Measurements from ENCODE around the gene PRR14L.

PRR14L gene

DNA sequence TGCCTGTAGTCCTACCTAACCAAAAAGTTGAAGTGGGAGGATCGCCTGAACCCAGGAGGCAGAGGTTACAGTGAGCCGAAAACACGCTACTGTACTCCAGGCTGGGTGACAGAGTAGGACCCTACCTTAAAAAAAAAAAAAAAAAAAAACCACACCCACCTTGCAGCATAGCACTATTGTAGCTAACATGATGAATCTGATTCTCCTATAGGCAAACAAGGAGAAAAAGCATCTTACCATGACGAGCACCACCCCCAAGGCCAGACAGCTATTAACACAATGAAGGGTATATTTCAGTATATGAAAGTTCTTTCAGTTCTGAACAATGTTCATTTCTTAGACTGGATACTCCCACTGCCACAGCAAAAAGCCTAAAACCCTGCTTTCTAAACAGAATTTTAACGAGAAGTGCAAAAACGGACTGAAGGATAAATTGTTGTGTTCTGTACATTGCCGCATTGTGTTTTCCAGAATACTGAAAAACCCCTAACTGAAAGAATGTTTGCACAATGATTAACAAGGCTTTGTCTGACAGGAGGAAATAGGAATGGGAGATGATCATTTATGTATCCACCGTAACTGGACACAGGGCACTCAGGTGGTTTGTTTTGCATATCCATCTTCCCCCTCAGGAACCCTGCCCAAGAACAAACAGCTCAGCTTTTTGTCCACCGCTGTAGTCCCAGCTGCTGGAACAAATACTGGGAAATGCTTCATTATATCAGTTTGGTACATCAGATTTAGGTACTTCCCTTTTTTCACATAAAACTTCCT is 96.8 kb downstream of the PRR14L start:
- DNase-seq: peak; percentile 50

DNA sequence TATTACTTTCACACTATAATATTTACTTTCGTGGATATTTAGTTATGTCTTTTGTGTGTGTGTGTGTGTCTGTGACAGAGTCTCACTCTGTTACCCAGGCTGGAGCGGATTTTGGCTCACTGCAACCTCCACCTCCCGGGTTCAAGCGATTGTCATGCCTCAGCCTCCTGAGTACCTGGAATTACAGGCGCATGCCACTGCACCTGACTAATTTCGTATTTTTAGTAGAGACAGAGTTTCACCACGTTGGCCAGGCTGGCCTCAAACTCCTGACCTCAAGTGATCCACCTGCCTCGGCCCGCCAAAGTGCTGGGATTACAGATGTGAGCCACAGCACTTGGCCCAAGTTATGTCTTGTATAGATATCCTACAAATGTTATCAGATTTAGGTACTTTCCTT is 97.8 kb downstream of the PRR14L start:
- DNase-seq: no peak
- in situ Hi-C loops (cut with HindIII; ENCODE audit: low pct_ligation_motif_present, low pct_unique_long_range_greater_than_20kb, low sequenced_read_pairs): loop anchor here (25.0 kb wide), 1 partner anchor 310 kb away; no protein-coding TSS in a partner anchor

More for the DNA sequence above, 96.8 kb downstream of the PRR14L start:
- in situ Hi-C loops (cut with HindIII; ENCODE audit: low pct_ligation_motif_present, low pct_unique_long_range_greater_than_20kb, low sequenced_read_pairs): loop anchor here (25.0 kb wide), 1 partner anchor 309 kb away; no protein-coding TSS in a partner anchor

DNA sequence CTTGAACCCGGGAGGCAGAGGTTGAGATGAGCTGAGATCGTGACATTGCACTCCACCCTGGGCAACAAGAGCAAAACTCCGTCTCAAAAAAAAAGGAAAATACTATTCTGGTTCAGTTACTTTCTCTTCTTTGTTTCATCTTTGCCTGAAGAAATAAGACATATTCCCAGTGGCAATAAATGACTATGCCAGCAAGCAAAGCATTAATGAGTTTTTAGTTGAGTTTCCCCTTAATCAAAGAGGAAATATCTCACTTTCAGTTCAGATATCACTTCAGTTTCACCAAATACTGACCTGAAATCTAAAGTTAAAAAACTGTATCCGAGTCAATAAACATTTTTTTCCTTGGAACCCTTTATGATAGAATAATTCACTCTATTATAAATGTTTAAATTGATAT is 98.3 kb downstream of the PRR14L start:
- in situ Hi-C loops (cut with HindIII; ENCODE audit: low pct_ligation_motif_present, low pct_unique_long_range_greater_than_20kb, low sequenced_read_pairs): loop anchor here (25.0 kb wide), 1 partner anchor 311 kb away; no protein-coding TSS in a partner anchor
- no peak for DNase-seq

DNA sequence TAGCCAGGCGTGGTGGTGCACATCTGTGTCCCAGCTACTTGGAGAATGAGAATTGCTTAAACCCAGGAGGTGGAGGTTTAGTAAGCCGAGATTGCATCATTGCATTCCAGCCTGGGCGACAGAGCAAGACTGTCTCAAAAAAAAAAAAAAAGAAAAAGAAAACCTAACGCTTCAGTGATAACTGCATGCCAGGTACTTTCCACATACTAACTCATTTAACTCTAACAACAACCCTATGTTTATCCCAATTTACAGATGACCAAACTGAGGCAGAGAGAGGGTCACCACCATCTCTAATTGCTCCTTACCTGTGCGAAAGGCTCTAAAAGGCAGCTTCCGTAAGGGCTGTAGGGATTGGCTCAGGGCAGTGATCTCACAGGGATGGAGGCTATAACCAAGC is 99.5 kb downstream of the PRR14L start:
- in situ Hi-C loops (cut with HindIII; ENCODE audit: low pct_ligation_motif_present, low pct_unique_long_range_greater_than_20kb, low sequenced_read_pairs): loop anchor here (25.0 kb wide), 1 partner anchor 312 kb away; no protein-coding TSS in a partner anchor

DNA sequence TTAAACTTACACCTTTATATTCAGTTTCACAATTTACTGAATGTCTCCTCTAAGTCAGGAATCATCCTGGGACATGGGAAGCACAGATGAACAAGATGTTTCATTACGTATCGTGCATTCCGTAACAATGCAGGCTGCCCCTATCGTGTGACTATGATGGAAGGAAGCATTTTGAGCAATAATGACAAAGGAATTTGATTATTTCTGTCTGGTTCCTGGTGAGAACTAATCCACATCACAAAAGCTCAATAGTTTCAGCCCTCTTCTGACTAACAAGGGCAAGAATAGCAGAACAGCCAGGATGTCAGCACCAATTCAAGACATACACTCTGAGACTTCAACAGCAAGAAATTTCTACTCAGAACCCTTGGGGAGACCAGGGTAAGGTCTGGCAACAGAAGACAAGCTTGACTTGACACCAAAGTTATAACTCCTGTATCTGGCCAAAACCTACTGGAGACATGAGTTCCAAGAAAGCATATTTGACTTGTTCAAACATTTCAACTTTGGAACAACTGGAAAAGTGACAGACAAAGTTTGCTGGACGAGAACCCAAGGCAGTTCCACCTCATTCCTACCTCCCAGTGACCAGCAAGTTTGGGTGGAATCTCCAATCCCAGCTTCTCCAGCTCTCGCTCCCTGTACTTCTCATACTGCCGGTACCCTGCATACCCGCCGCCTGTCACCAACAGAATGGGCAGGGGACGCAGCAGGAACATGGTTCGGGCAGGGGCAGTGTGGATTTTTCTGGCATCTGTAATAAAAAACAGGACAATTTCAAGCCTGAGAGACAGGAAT is 102.2 kb downstream of the PRR14L start:
- DNase-seq: no peak
- in situ Hi-C loops (cut with HindIII; ENCODE audit: low pct_ligation_motif_present, low pct_unique_long_range_greater_than_20kb, low sequenced_read_pairs): no loop called here

More for the DNA sequence above, 99.5 kb downstream of the PRR14L start:
- peak; percentile 84 for DNase-seq

DNA sequence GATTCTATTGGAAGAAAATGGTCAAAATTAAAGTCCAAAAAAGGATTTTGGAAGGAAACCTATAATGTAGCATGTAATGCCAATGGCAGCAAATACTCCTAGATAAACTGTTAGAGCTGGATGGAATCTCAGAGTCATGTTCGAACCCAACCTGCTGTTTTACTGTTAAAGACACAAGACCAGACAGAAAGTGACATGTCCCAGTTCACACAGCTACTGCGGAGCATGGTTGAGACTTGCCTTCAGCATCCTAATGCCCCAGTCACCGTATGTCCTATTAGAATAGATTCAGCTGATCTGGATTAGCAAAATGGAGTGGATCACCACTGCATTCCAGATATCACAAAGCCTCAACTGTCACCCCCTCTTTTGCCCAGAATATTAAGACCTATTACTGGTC is 102.9 kb downstream of the PRR14L start:
- in situ Hi-C loops (cut with HindIII; ENCODE audit: low pct_ligation_motif_present, low pct_unique_long_range_greater_than_20kb, low sequenced_read_pairs): no loop called here
- no peak for DNase-seq

DNA sequence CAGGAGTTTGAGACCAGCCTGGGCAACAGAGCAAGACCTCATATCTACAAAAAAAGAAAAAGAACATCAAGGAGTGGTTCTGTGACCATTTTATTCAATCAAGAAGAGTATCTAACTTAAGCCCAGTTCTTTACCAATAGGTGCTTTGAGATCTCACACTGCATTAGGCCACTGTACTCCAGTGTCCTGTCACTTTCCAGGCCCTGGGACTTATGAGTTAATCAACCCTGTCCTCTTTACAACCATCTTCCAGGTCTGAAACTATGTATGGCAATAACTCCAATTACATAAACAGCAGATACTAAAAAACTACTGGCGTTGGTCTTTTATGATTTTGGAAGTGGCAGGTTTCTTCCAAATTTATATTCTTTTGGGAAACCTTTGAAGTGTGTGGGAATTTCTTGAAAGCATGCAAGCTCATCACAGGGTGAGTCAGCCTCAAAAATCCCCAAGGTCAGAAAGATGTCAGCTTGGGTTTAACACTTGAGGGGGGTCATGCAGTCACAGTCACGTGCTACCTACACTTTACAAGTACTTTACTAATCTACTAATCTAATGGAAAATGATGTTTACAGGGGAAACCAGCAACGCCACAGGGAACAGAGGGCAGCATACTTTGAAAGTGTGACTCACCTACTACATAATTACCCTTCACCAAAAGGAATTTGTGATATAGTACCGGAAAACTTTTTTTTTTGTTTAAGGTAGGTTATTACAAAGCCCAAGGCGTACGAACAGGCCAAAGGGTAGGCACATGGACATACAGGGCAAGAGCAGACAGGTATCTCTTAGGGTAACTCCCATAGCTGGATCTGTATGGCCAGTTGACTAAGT is 103.5 kb downstream of the PRR14L start:
- DNase-seq: peak; percentile 89
- in situ Hi-C loops (cut with HindIII; ENCODE audit: low pct_ligation_motif_present, low pct_unique_long_range_greater_than_20kb, low sequenced_read_pairs): no loop called here

DNA sequence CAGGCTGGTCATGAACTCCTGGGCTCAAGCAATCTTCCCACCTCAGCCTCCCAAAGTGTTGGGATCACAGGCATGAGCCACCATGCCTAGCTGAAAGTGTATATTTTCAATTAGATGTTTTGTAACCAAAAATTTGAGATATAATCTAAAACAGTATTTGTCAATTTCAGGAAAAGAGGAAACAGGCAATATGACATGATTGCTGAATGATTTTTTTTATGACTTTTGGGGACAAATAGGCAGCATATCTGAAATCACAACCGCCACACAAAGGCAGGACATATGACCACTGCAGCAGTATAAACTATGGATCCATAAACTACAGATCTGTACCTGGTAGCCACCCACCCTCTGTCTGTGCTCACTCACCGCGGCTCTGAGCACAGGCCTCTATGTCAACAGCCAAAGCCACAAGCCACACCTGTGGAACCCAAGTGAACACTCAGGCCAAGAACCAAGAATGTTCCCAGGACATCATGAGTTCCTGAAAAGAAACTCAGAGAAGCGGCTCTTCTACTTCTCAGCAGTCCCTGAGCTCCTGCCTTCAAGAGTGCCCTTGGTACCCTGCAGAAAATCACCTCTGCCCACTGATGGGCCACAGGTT is 110.4 kb downstream of the PRR14L start:
- in situ Hi-C loops (cut with HindIII; ENCODE audit: low pct_ligation_motif_present, low pct_unique_long_range_greater_than_20kb, low sequenced_read_pairs): no loop called here
- no peak for DNase-seq

DNA sequence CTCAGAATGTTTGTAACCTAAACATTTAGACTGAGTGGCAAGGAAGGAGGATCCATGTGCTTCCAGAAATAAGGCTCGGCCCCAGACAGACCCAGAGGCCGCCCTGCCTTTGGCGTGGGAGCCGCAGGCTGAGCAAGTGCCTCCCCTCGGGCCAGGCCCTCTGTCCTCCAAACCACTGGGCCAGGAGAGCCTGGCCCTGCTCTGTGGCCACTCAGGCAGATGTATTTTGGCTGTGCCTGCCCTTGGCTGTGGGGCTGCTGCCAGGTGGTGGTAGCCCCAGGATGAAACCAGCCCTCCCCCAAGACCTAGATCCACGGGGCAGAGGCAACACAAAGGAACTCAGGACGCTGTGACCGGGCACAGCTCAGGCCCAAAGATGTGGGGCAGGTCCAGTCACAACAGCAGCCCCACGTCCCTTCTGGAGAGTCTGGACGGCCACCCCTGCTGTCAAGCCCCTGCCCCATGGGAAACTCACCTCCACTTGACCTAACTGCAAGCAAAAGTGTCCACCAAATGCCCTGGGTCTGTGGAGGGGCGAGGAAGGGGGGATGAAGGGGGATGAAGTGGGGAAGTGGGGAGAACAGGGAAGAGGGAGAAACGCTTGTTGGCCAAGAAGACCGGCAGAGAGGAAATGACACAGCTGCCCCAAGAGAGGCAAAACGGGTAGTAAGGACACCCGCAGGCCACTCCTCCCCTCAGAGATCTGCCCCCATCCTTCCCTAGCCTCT is 111.9 kb downstream of the PRR14L start:
- in situ Hi-C loops (cut with HindIII; ENCODE audit: low pct_ligation_motif_present, low pct_unique_long_range_greater_than_20kb, low sequenced_read_pairs): no loop called here
- no peak for DNase-seq

DNA sequence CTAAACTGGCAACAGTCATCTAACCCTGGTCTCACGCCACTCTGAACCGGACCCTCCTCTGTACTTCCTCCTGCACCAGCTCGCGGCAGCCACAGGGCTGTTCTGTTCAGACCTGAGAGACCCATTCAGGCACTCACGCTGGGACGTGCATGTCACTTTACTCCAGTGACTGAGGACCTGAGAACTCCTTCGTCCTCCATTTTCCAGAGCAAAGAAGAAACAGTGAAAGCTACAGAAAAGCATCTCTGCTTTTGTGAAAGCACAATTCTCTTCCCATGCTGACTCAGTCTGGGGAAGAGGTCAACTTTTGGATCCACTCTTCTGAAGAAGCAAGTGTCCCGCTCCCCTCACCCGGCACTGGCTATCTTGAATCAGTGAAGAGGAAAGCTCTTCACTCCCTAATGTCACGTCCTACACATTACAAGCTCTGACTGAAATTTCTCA is 112.5 kb downstream of the PRR14L start:
- in situ Hi-C loops (cut with HindIII; ENCODE audit: low pct_ligation_motif_present, low pct_unique_long_range_greater_than_20kb, low sequenced_read_pairs): no loop called here
- no peak for DNase-seq

DNA sequence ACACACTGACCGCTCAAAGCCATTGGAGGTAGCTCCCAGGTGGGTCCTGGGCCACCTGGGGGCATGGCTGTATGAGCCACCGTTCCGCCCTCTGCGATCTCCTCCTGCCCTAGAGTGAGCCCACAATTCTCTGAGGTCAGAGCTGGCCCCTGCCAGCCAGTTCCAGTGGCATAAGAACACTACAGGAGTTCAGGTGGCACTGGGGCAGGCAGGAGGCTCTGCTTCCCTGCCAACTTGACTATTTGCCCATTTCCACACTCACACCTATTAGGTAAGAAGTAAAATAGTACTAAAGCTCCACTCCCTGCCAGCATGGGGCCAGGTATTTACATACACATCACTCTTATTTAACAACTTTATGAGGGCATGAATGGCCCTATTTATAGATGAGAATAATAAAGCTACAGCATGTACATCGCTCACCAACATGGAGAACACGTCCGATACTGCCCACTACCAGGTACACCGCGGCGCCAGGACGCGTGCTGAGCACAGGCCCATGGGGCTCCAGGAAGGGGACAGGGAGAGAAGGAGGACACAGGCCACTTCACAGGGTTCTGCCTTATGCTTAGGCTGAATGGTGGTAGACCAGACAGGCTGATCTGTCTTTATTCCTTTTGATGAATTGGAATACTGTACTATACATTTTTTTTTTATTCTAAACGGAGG is 114.2 kb downstream of the PRR14L start:
- in situ Hi-C loops (cut with HindIII; ENCODE audit: low pct_ligation_motif_present, low pct_unique_long_range_greater_than_20kb, low sequenced_read_pairs): no loop called here
- no peak for DNase-seq

DNA sequence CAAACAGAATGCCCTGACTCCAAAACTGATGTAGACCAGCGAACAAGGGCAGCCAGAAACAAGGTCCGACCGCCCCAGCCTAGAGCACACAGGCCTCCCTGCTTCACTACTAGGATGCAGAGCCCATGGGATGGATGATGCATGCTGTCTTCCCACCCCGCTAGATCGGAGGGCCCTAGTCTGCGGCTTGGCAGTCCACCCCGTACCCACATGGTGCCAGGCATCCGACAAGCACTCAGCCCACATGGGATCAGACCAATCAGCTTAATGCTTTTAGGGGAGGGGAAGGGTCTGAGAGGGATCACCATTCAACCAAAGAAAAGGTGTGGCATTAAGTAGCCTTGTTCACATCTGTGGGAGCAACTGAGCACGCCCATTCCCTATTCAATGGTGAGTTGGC is 118.5 kb downstream of the PRR14L start:
- in situ Hi-C loops (cut with HindIII; ENCODE audit: low pct_ligation_motif_present, low pct_unique_long_range_greater_than_20kb, low sequenced_read_pairs): no loop called here
- no peak for DNase-seq

Data from ACHN (cell line).